ENCODE measurements around the gene SNRNP40. TPM values are rescaled to one million over a fixed set of nuclear protein-coding genes. Genes with fewer than 3 reads are reported as not detected.

Gene SNRNP40
- total and polyA plus RNA-seq, 10 of the 15 experiments (the other 5 are each of a cell fraction or from before 2014, with no cell fraction given): 34.9 to 212 (median 115) TPM

DNA sequence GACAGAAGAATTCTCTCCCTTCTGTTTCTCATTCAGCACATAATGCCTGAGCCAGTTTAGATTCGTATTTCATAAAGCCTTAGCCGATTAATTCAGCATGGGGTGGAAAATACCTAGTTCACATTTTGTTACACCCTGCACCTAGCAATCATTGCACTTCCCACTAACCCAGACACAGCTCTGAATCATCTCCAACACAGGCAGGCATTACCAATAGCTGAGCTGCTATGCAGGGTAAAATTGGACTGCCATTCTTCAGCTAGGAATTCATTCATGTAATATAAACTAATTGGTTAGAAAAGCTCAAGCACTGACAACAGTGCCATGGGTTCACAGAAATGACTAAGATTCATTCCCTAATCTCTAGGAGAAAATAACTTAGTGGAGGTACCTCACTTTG lies 30.0 kb downstream of the SNRNP40 start:
- RAD21 ChIA-PET (ENCODE audit: unreplicated experiment): no interaction called here
- no peak overlapping the region for H3K4me3 ChIP-seq
- no peaks in the 10 kb centered on the region for H3K79me2 ChIP-seq (ENCODE audit: control insufficient read depth, insufficient read depth, low read length)
- SMC1A ChIA-PET (ENCODE audit: uncharacterized antibody, unreplicated experiment): interaction anchor here (0.8 kb wide), 1 partner anchor 11 kb away, joined by 3 read pairs; no protein-coding TSS in a partner anchor
- TF ChIP-seq BCL11A (IDR thresholded peaks at IDR 0.05; ENCODE audit: low read depth, low read length): no peak
- TF ChIP-seq LARP7 (IDR thresholded peaks at IDR 0.05): no peak
- in situ Hi-C loops (cut with MboI): no loop called here
- intact Hi-C loops (cut with micrococcal nuclease; ENCODE audit: unreplicated experiment): no loop called here
- no peak for DNase-seq (ENCODE audit: low read depth, low spot score)
- H3K9ac ChIP-seq (ENCODE audit: control insufficient read depth, insufficient read depth, low read length): no peak overlapping the region
- H3K9me3 ChIP-seq (replicated peaks; ENCODE audit: control insufficient read depth, insufficient read depth, low read length): no peaks in the 10 kb centered on the region
- no peaks in the 10 kb centered on the region for H3K27me3 ChIP-seq (replicated peaks in 1 of 2; ENCODE audit: control insufficient read depth in 2 of 2, insufficient read depth in 2 of 2, low read length in 1 of 2)
- H3K27ac ChIP-seq (ENCODE audit: control insufficient read depth, insufficient read depth): no peak overlapping the region
- no peaks in the 10 kb centered on the region for H3K4me1 ChIP-seq (ENCODE audit: control insufficient read depth, insufficient read depth, low read length)
- CTCF ChIA-PET: interaction anchor here (1.3 kb wide), 1 partner anchor 84 kb away, joined by 3 read pairs; no protein-coding TSS in a partner anchor
- POLR2A ChIA-PET: no interaction called here
- H3K36me3 ChIP-seq (ENCODE audit: control insufficient read depth in 2 of 2, insufficient read depth in 2 of 2, low read length in 1 of 2): peaks cover 17 to 18% of the 10 kb centered on the region in 2 experiments
- no peak for ATAC-seq
- no peak for FAIRE-seq
- H3K4me2 ChIP-seq (ENCODE audit: control insufficient read depth, insufficient read depth): no peak overlapping the region
- H4K20me1 ChIP-seq (ENCODE audit: control insufficient read depth, insufficient read depth): no peaks in the 10 kb centered on the region
- H2AFZ ChIP-seq (ENCODE audit: control insufficient read depth, low read depth, low read length): no peak overlapping the region
- 100% methylated on average over 2 of the region's 2 CpGs for WGBS (ENCODE audit: insufficient coverage, insufficient replicate concordance, low lambda C conversion rate, missing lambda C conversion rate)
- no TSS peak for BruUV-seq (replicated peaks)

- Histone ChIP-seq H3K27me3 (replicated peaks in 1 of 2; ENCODE audit: control insufficient read depth in 2 of 2, insufficient read depth in 2 of 2, low read length in 1 of 2) (no peaks in the 10 kb centered on the region), H3K9me3 (replicated peaks; ENCODE audit: control insufficient read depth, insufficient read depth, low read length) (no peaks in the 10 kb centered on the region), H3K79me2 (ENCODE audit: control insufficient read depth, insufficient read depth, low read length) (no peaks in the 10 kb centered on the region), H4K20me1 (ENCODE audit: control insufficient read depth, insufficient read depth) (no peaks in the 10 kb centered on the region), H3K4me2 (ENCODE audit: control insufficient read depth, insufficient read depth) (no peak overlapping the region), H3K27ac (ENCODE audit: control insufficient read depth, insufficient read depth) (no peak overlapping the region), H3K4me1 (ENCODE audit: control insufficient read depth, insufficient read depth, low read length) (no peaks in the 10 kb centered on the region), H2AFZ (ENCODE audit: control insufficient read depth, low read depth, low read length) (no peak overlapping the region), H3K4me3 (no peak overlapping the region), H3K36me3 (ENCODE audit: control insufficient read depth in 2 of 2, insufficient read depth in 2 of 2, low read length in 1 of 2) (peaks cover 13 to 21% of the 10 kb centered on the region in 2 experiments), H3K9ac (ENCODE audit: control insufficient read depth, insufficient read depth, low read length) (no peak overlapping the region)
- CTCF ChIA-PET: interaction anchor here (0.7 kb wide), 1 partner anchor 353 kb away, joined by 3 read pairs; no protein-coding TSS in a partner anchor
- SMC1A ChIA-PET (ENCODE audit: uncharacterized antibody, unreplicated experiment): interaction anchor here (1.4 kb wide), 1 partner anchor 11 kb away, joined by 5 read pairs; no protein-coding TSS in a partner anchor
- DNase-seq (ENCODE audit: low read depth, low spot score) (no peak), ATAC-seq (no peak), FAIRE-seq (no peak)
- in situ Hi-C loops (cut with MboI): no loop called here
- 100% methylated on average over 1 of the region's 1 CpG for WGBS (ENCODE audit: insufficient coverage, insufficient replicate concordance, low lambda C conversion rate, missing lambda C conversion rate)
- no TSS peak for BruUV-seq (replicated peaks)
- RAD21 ChIA-PET (ENCODE audit: unreplicated experiment): no interaction called here
- intact Hi-C loops (cut with micrococcal nuclease; ENCODE audit: unreplicated experiment): no loop called here
- POLR2A ChIA-PET: no interaction called here
- no peak for TF ChIP-seq CHD1 (IDR thresholded peaks at IDR 0.05; ENCODE audit: low read depth, low read length)
- TF ChIP-seq CHD4 (IDR thresholded peaks at IDR 0.05): no peak
- TF ChIP-seq EP300 (IDR thresholded peaks at IDR 0.05; ENCODE audit: borderline replicate concordance in 1 of 2, control insufficient read depth in 1 of 2, low read depth in 2 of 2, low read length in 2 of 2): no peak
- no peak for TF ChIP-seq MEF2B (IDR thresholded peaks at IDR 0.05; ENCODE audit: partially characterized antibody, poor library complexity, severe bottlenecking)
- no peak for TF ChIP-seq SREBF2 (IDR thresholded peaks at IDR 0.05; ENCODE audit: low read length)
- TF ChIP-seq NFXL1 (IDR thresholded peaks at IDR 0.05; ENCODE audit: borderline replicate concordance): no peak
These were observed 31.7 kb downstream of the SNRNP40 start for GRCh38 chr1:31264790-31265386.

All from GM12878 (cell line).